Type B pancreatic cell (in vitro differentiated cells): Measurements from ENCODE around the gene F2RL2. TPM values are rescaled to one million over a fixed set of nuclear protein-coding genes. Genes with fewer than 3 reads are reported as not detected.
A peak's percentile ranks its signal among the peaks of the same experiment; 100 is the strongest.

Experiments
- DNase-seq: peaks from one replicate; pipeline ENCODE4 v3.0.0; 2021; ENCODE audit warnings: mixed read lengths; ENCODE audit not compliant: unreplicated experiment; ENCODE audit errors: extremely low spot score
- H3K27ac Mint-ChIP-seq: 2 replicates; pipeline ENCODE4 v1.8.0; 2021; ENCODE audit warnings: mild to moderate bottlenecking, mixed read lengths
- H3K27me3 Mint-ChIP-seq: 2 replicates; pipeline ENCODE4 v1.8.0; 2021; ENCODE audit warnings: mixed read lengths
- H3K36me3 Mint-ChIP-seq: 2 replicates; pipeline ENCODE4 v1.8.0; 2021; ENCODE audit warnings: mixed read lengths
- H3K4me1 Mint-ChIP-seq: one replicate; pipeline ENCODE4 v1.8.0; 2021; ENCODE audit warnings: mixed read lengths; ENCODE audit not compliant: unreplicated experiment
- H3K4me3 Mint-ChIP-seq: 2 replicates; pipeline ENCODE4 v1.8.0; 2021; ENCODE audit warnings: mild to moderate bottlenecking, mixed read lengths
- H3K9me3 Mint-ChIP-seq: 2 replicates; pipeline ENCODE4 v1.8.0; 2021; ENCODE audit warnings: mixed read lengths
- total RNA-seq: library from RNA; stranded (reverse); gene quantifications from 2 replicates; pipeline ENCODE4 v1.2.1, GENCODE V29; 2021; ENCODE audit warnings: low replicate concordance
- TF ChIP-seq, protein P1 (sequence below): fragments of 200-600 bp; sonication (generic); conservative IDR thresholded peaks from 2 replicates; pipeline ENCODE4 v1.5.0; 2021; ENCODE audit warnings: antibody characterized with exemption, mild to moderate bottlenecking

F2RL2 gene
- total RNA-seq, 1 donor from 2014 or later, result 5.1 TPM

DNA sequence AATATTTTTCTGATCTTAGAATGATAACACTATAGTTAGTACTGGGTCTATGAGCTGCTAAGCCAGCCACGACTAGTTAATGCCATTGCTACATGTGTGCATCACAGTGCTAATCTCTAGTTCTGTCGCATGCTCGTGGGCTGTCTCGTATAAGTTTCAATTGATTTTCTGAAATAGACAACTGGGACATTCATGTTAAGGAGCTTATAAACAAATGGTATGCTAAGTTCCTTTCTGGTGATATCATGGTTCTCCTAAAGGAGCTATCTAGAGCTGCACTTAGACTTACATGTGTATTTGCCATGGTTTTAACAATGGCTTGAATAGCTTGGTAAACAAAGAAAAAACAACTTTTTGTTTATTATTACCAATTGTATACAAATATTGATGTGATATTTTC, 46.2 kb downstream of the F2RL2 start:
- H3K9me3 Mint-ChIP-seq, result no peaks in the 10 kb centered on the region
- H3K27ac Mint-ChIP-seq, result no peak overlapping the region
- no peaks in the 10 kb centered on the region for H3K4me1 Mint-ChIP-seq
- no peak overlapping the region for H3K4me3 Mint-ChIP-seq
- no peak for DNase-seq
- no peaks in the 10 kb centered on the region for H3K27me3 Mint-ChIP-seq
- no peaks in the 10 kb centered on the region for H3K36me3 Mint-ChIP-seq
- TF ChIP-seq, protein P1, sequence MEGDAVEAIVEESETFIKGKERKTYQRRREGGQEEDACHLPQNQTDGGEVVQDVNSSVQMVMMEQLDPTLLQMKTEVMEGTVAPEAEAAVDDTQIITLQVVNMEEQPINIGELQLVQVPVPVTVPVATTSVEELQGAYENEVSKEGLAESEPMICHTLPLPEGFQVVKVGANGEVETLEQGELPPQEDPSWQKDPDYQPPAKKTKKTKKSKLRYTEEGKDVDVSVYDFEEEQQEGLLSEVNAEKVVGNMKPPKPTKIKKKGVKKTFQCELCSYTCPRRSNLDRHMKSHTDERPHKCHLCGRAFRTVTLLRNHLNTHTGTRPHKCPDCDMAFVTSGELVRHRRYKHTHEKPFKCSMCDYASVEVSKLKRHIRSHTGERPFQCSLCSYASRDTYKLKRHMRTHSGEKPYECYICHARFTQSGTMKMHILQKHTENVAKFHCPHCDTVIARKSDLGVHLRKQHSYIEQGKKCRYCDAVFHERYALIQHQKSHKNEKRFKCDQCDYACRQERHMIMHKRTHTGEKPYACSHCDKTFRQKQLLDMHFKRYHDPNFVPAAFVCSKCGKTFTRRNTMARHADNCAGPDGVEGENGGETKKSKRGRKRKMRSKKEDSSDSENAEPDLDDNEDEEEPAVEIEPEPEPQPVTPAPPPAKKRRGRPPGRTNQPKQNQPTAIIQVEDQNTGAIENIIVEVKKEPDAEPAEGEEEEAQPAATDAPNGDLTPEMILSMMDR, result no peak

DNA sequence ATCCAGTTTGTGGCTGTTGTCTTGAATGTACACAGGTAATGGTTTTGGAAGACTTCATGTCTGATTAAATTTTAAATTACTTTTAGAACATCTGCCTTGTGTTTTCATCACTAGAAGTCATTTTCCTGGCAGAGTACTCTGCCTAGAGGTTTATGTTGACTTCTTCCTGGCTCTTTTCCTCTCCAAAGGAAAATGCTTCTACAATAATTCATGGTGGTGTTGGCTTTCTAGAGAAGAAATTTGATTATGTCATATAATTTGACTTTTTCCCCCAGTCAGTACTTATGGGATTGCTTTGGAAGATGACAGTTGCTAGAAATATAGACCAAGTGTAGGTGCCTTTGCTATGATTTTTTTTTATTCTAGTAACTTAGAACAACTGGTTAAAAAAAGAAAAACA, 46.8 kb downstream of the F2RL2 start:
- H3K36me3 Mint-ChIP-seq, result peaks cover 3% of the 10 kb centered on the region
- no peak for DNase-seq
- H3K4me3 Mint-ChIP-seq, result no peak overlapping the region
- no peak overlapping the region for H3K27ac Mint-ChIP-seq
- H3K4me1 Mint-ChIP-seq, result no peaks in the 10 kb centered on the region
- TF ChIP-seq, protein P1, result no peak
- no peaks in the 10 kb centered on the region for H3K9me3 Mint-ChIP-seq
- H3K27me3 Mint-ChIP-seq, result no peaks in the 10 kb centered on the region

DNA sequence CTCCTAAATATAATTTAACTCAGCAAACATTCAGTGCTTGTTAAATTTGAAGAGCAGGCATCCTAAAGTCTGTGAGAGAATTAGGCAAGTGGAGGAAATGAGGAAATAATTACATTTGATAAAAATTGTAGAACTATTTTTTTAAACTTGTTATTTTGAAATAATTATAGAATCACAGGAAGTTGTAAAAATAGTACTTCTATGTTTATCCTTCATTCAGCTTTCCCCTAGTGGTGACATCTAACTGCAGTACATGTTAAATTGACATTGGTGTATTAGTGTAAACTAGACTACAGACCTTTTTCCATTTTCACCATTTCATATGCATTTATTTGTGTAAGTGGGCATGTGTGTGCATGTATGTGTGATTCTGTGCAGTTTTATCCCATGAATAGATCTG, 51.6 kb downstream of the F2RL2 start:
- TF ChIP-seq, protein P1, result peak; percentile 60

DNA sequence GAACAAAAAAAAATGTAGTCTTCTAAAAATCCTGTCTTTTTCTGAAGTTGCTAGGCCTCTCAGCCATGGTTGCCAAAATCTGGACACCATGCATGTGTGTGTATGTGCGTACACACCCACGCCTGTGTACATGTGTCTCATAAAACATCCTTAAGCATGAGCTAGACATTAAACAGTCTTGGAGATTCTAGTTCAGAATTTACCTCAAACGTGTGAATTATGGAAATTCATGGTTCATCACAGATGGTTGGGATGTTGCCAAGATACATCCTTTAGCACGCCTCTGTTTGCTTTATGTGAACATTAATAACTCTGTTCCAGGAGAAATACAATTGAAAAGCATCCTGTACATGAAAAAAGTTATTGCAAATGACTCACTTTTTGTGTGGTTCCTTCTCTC, 53.0 kb downstream of the F2RL2 start:
- TF ChIP-seq, protein P1, result no peak
- no peak for DNase-seq
- H3K4me3 Mint-ChIP-seq, result no peak overlapping the region

More for the DNA sequence above, 51.6 kb downstream of the F2RL2 start:
- DNase-seq, result no peak
- Mint-ChIP-seq H3K4me3 (no peak overlapping the region), H3K9me3 (no peaks in the 10 kb centered on the region), H3K27ac (no peak overlapping the region), H3K4me1 (no peaks in the 10 kb centered on the region), H3K36me3 (peaks cover 3% of the 10 kb centered on the region), H3K27me3 (peaks cover 1% of the 10 kb centered on the region)

More for the DNA sequence above, 53.0 kb downstream of the F2RL2 start:
- H3K9me3 Mint-ChIP-seq, result no peaks in the 10 kb centered on the region
- peaks cover 3% of the 10 kb centered on the region for H3K27me3 Mint-ChIP-seq
- H3K4me1 Mint-ChIP-seq, result no peaks in the 10 kb centered on the region
- H3K36me3 Mint-ChIP-seq, result peaks cover 3% of the 10 kb centered on the region
- no peak overlapping the region for H3K27ac Mint-ChIP-seq

Other genes starting within 250 kb of the F2RL2 start
- gene IQGAP2, start 220.1 kb downstream of the F2RL2 start, total RNA-seq, result 20.2 and 24.7 TPM in 2 replicates
- gene F2R, start 92.7 kb upstream of the F2RL2 start, total RNA-seq, result 8.5 and 20.1 TPM in 2 replicates
- gene F2RL1, start 195.6 kb upstream of the F2RL2 start, total RNA-seq, result 10.9 and 35.2 TPM in 2 replicates
- gene S100Z, start 226.6 kb upstream of the F2RL2 start, total RNA-seq, result 0.56 and 0.67 TPM in 2 replicates